ENCODE data around the gene NEMF.
A peak's percentile ranks its signal among the peaks of the same experiment; 100 is the strongest.
"Not testable (repeated sequence)": the region's sequence is repeated elsewhere in the genome, so short reads cannot be mapped to it uniquely, and the experiment has no call there.

The NEMF gene

GRCh38 chr14:49852301-49853157, at the start of gene NEMF:
TSS of gene NEMF (minus strand) at chr14:49852788. CDS start at chr14:49852753, 35 bp downstream.
- H3K9ac ChIP-seq (ENCODE audit: low read length), result peak within 1 kb of the TSS; percentile 99
- no peaks in the 10 kb centered on the region for H3K27me3 ChIP-seq (ENCODE audit: control insufficient read depth, insufficient read depth, low read length)
- no peaks in the 10 kb centered on the region for H3K9me3 ChIP-seq (ENCODE audit: control insufficient read depth, insufficient read depth, low read depth, low read length)
- H3K4me3 ChIP-seq (ENCODE audit: low read depth, low read length), result peak within 1 kb of the TSS; percentile 97
- peak within 1 kb of the TSS; percentile 58 for H3K27ac ChIP-seq (ENCODE audit: low read depth, low read length)
- H3K4me1 ChIP-seq (ENCODE audit: control insufficient read depth, insufficient read depth, low read length), result peaks cover 4% of the 10 kb centered on the region; the same call in 1 of the 2 replicates
- H3K36me3 ChIP-seq (ENCODE audit: control insufficient read depth, insufficient read depth, low read length), result peaks cover 26% of the 10 kb centered on the region

GRCh38 chr14:49900973-49901372, 48.4 kb upstream of the NEMF start:
- H3K9ac ChIP-seq (ENCODE audit: low read length), result no peak overlapping the region
- no peak overlapping the region for H3K4me3 ChIP-seq (ENCODE audit: low read depth, low read length)
- no peaks in the 10 kb centered on the region for H3K27me3 ChIP-seq (ENCODE audit: control insufficient read depth, insufficient read depth, low read length)
- H3K27ac ChIP-seq (ENCODE audit: low read depth, low read length), result no peak overlapping the region
- H3K4me1 ChIP-seq (ENCODE audit: control insufficient read depth, insufficient read depth, low read length), result peaks cover 1% of the 10 kb centered on the region; the same call in 1 of the 2 replicates
- no peaks in the 10 kb centered on the region for H3K9me3 ChIP-seq (ENCODE audit: control insufficient read depth, insufficient read depth, low read depth, low read length)
- H3K36me3 ChIP-seq (ENCODE audit: control insufficient read depth, insufficient read depth, low read length), result no peaks in the 10 kb centered on the region

GRCh38 chr14:49898485-49898884, 45.9 kb upstream of the NEMF start:
- Histone ChIP-seq H3K9ac (ENCODE audit: low read length) (no peak overlapping the region), H3K27me3 (ENCODE audit: control insufficient read depth, insufficient read depth, low read length) (no peaks in the 10 kb centered on the region), H3K27ac (ENCODE audit: low read depth, low read length) (no peak overlapping the region), H3K4me1 (ENCODE audit: control insufficient read depth, insufficient read depth, low read length) (no peaks in the 10 kb centered on the region), H3K4me3 (ENCODE audit: low read depth, low read length) (no peak overlapping the region), H3K9me3 (ENCODE audit: control insufficient read depth, insufficient read depth, low read depth, low read length) (no peaks in the 10 kb centered on the region), H3K36me3 (ENCODE audit: control insufficient read depth, insufficient read depth, low read length) (peaks cover 21% of the 10 kb centered on the region)

GRCh38 chr14:49897965-49898364, 45.4 kb upstream of the NEMF start:
- Histone ChIP-seq H3K27me3 (ENCODE audit: control insufficient read depth, insufficient read depth, low read length) (no peaks in the 10 kb centered on the region), H3K36me3 (ENCODE audit: control insufficient read depth, insufficient read depth, low read length) (peaks cover 21% of the 10 kb centered on the region), H3K9me3 (ENCODE audit: control insufficient read depth, insufficient read depth, low read depth, low read length) (no peaks in the 10 kb centered on the region), H3K9ac (ENCODE audit: low read length) (no peak overlapping the region), H3K4me3 (ENCODE audit: low read depth, low read length) (no peak overlapping the region), H3K27ac (ENCODE audit: low read depth, low read length) (no peak overlapping the region), H3K4me1 (ENCODE audit: control insufficient read depth, insufficient read depth, low read length) (no peaks in the 10 kb centered on the region)

GRCh38 chr14:49897414-49897813, 44.8 kb upstream of the NEMF start:
- no peaks in the 10 kb centered on the region for H3K4me1 ChIP-seq (ENCODE audit: control insufficient read depth, insufficient read depth, low read length)
- peaks cover 21% of the 10 kb centered on the region for H3K36me3 ChIP-seq (ENCODE audit: control insufficient read depth, insufficient read depth, low read length)
- no peak overlapping the region for H3K27ac ChIP-seq (ENCODE audit: low read depth, low read length)
- H3K9me3 ChIP-seq (ENCODE audit: control insufficient read depth, insufficient read depth, low read depth, low read length), result no peaks in the 10 kb centered on the region
- no peak overlapping the region; the same call in 1 of the 2 replicates for H3K4me3 ChIP-seq (ENCODE audit: low read depth, low read length)
- H3K9ac ChIP-seq (ENCODE audit: low read length), result no peak overlapping the region
- no peaks in the 10 kb centered on the region for H3K27me3 ChIP-seq (ENCODE audit: control insufficient read depth, insufficient read depth, low read length)

- Histone ChIP-seq H3K4me3 (ENCODE audit: low read depth, low read length) (no peak overlapping the region; the same call in 1 of the 2 replicates), H3K9ac (ENCODE audit: low read length) (no peak overlapping the region), H3K9me3 (ENCODE audit: control insufficient read depth, insufficient read depth, low read depth, low read length) (no peaks in the 10 kb centered on the region), H3K36me3 (ENCODE audit: control insufficient read depth, insufficient read depth, low read length) (peaks cover 21% of the 10 kb centered on the region), H3K4me1 (ENCODE audit: control insufficient read depth, insufficient read depth, low read length) (peaks cover 3% of the 10 kb centered on the region), H3K27ac (ENCODE audit: low read depth, low read length) (no peak overlapping the region), H3K27me3 (ENCODE audit: control insufficient read depth, insufficient read depth, low read length) (no peaks in the 10 kb centered on the region)
Measured at GRCh38 chr14:49896966-49897365, 44.4 kb upstream of the NEMF start.

GRCh38 chr14:49896272-49896671, 43.7 kb upstream of the NEMF start:
- H3K27me3 ChIP-seq (ENCODE audit: control insufficient read depth, insufficient read depth, low read length); H3K9me3 ChIP-seq (ENCODE audit: control insufficient read depth, insufficient read depth, low read depth, low read length); H3K4me1 ChIP-seq (ENCODE audit: control insufficient read depth, insufficient read depth, low read length); H3K9ac ChIP-seq (ENCODE audit: low read length); H3K27ac ChIP-seq (ENCODE audit: low read depth, low read length): not testable (repeated sequence)
- H3K4me3 ChIP-seq (ENCODE audit: low read depth, low read length), result peak overlapping the region; percentile 99
- H3K36me3 ChIP-seq (ENCODE audit: control insufficient read depth, insufficient read depth, low read length), result peaks cover 21% of the 10 kb centered on the region

- H3K9ac ChIP-seq (ENCODE audit: low read length), result peak overlapping the region; percentile 7
Measured at GRCh38 chr14:49895480-49895879, 42.9 kb upstream of the NEMF start.

GRCh38 chr14:49894214-49895107, 41.9 kb upstream of the NEMF start:
- peaks cover 21% of the 10 kb centered on the region for H3K36me3 ChIP-seq (ENCODE audit: control insufficient read depth, insufficient read depth, low read length)
- not testable (repeated sequence) for H3K27ac ChIP-seq (ENCODE audit: low read depth, low read length); H3K4me1 ChIP-seq (ENCODE audit: control insufficient read depth, insufficient read depth, low read length); H3K27me3 ChIP-seq (ENCODE audit: control insufficient read depth, insufficient read depth, low read length); H3K9me3 ChIP-seq (ENCODE audit: control insufficient read depth, insufficient read depth, low read depth, low read length)
- H3K4me3 ChIP-seq (ENCODE audit: low read depth, low read length), result peak overlapping the region; percentile 99
- H3K9ac ChIP-seq (ENCODE audit: low read length), result peak overlapping the region; percentile 99

More at GRCh38 chr14:49895480-49895879, 42.9 kb upstream of the NEMF start:
- H3K4me3 ChIP-seq (ENCODE audit: low read depth, low read length), result peak overlapping the region; percentile 99
- H3K4me1 ChIP-seq (ENCODE audit: control insufficient read depth, insufficient read depth, low read length), result peaks cover 7% of the 10 kb centered on the region
- H3K9me3 ChIP-seq (ENCODE audit: control insufficient read depth, insufficient read depth, low read depth, low read length), result no peaks in the 10 kb centered on the region
- no peaks in the 10 kb centered on the region for H3K27me3 ChIP-seq (ENCODE audit: control insufficient read depth, insufficient read depth, low read length)
- H3K27ac ChIP-seq (ENCODE audit: low read depth, low read length), result no peak overlapping the region
- peaks cover 21% of the 10 kb centered on the region for H3K36me3 ChIP-seq (ENCODE audit: control insufficient read depth, insufficient read depth, low read length)

GRCh38 chr14:49893309-49894213, 41.0 kb upstream of the NEMF start:
- H3K27ac ChIP-seq (ENCODE audit: low read depth, low read length), result peak overlapping the region; percentile 99
- peak overlapping the region; percentile 99 for H3K4me3 ChIP-seq (ENCODE audit: low read depth, low read length)
- peaks cover 21% of the 10 kb centered on the region for H3K36me3 ChIP-seq (ENCODE audit: control insufficient read depth, insufficient read depth, low read length)
- peaks cover 7% of the 10 kb centered on the region for H3K4me1 ChIP-seq (ENCODE audit: control insufficient read depth, insufficient read depth, low read length)
- no peaks in the 10 kb centered on the region for H3K9me3 ChIP-seq (ENCODE audit: control insufficient read depth, insufficient read depth, low read depth, low read length)
- H3K27me3 ChIP-seq (ENCODE audit: control insufficient read depth, insufficient read depth, low read length), result no peaks in the 10 kb centered on the region
- peak overlapping the region; percentile 99 for H3K9ac ChIP-seq (ENCODE audit: low read length)
